Lung (tissue), 12 donors: ENCODE results near the gene ELK1. TPM values are rescaled to one million over a fixed set of nuclear protein-coding genes. Genes with fewer than 3 reads are reported as not detected.
A peak's percentile ranks its signal among the peaks of the same experiment; 100 is the strongest.

ENCODE experiments used
- ATAC-seq: fragments of 200-7000 bp; cut with Tn5 transposase; one replicate; pipeline ENCODE4 v1.9.1; 2020; ENCODE audit warnings: moderate number of reproducible peaks; ENCODE audit not compliant: insufficient read depth, low FRiP score
- DNase-seq, 3 donors: peaks; one replicate each; pipeline ENCODE4 v3.0.0-alpha.2; 2013 to 2017
- H3K27ac ChIP-seq, 2 donors: one replicate each; pipeline ENCODE4 v1.5.1; 2013; ENCODE audit warnings: mild to moderate bottlenecking in 2 of 2, moderate library complexity in 2 of 2, control low read depth in 1 of 2, inconsistent platforms in 1 of 2, low read depth in 1 of 2, low read length in 1 of 2
- H3K27me3 ChIP-seq, 3 donors: one replicate each; pipeline ENCODE4 v1.5.1; 2013; ENCODE audit warnings: low read length in 2 of 3; ENCODE audit not compliant: control insufficient read depth in 3 of 3, insufficient read depth in 3 of 3
- H3K36me3 ChIP-seq, 4 donors: one replicate each; pipeline ENCODE4 v1.5.1; 2013; ENCODE audit warnings: low read length in 4 of 4, mild to moderate bottlenecking in 1 of 4, moderate library complexity in 1 of 4; ENCODE audit not compliant: control insufficient read depth in 4 of 4, insufficient read depth in 4 of 4
- H3K4me1 ChIP-seq, 5 donors: one replicate each; pipeline ENCODE4 v1.5.1; 2013; ENCODE audit warnings: low read length in 5 of 5, mild to moderate bottlenecking in 2 of 5, moderate library complexity in 1 of 5; ENCODE audit not compliant: control insufficient read depth in 5 of 5, insufficient read depth in 5 of 5
- H3K4me3 ChIP-seq: one replicate; pipeline ENCODE4 v1.5.1; 2013; ENCODE audit warnings: mild to moderate bottlenecking, control low read depth, moderate library complexity
- H3K9ac ChIP-seq, 2 donors: one replicate each; pipeline ENCODE4 v1.5.1; 2013; ENCODE audit warnings: low read length in 2 of 2, control low read depth in 1 of 2; ENCODE audit not compliant: insufficient read depth in 1 of 2
- H3K9me3 ChIP-seq, 4 donors: one replicate each; pipeline ENCODE4 v1.5.1; 2013; ENCODE audit warnings: low read length in 3 of 4, mild to moderate bottlenecking in 1 of 4, moderate library complexity in 1 of 4; ENCODE audit not compliant: control insufficient read depth in 4 of 4, insufficient read depth in 3 of 4
- CTCF ChIP-seq: IDR thresholded peaks from 2 replicates; pipeline ENCODE4 v1.5.1; 2012; ENCODE audit warnings: mild to moderate bottlenecking; ENCODE audit errors: control extremely low read depth, extremely low read depth
- WGBS, 2 donors: extraction: QIAGEN DNeasy Blood & Tissue Kit; methylation state at CpG; one replicate each; pipeline ENCODE4 v1.1.7; 2013; 5-methylcytosine and 5-hydroxymethylcytosine counted together
- polyA plus RNA-seq, 2 donors: library from polyadenylated mRNA; stranded (reverse); fragments of 200-250 nt; gene quantifications; one replicate each; pipeline ENCODE4 v1.2.1, GENCODE V29; 2013
- total RNA-seq, 2 donors: library from RNA; depleted of rRNA in 1 of 2; stranded (reverse); fragments of >200 nt in 1 of 2; gene quantifications; one replicate each; pipeline ENCODE4 v1.2.1, GENCODE V29; 2014 to 2021
- donor health status: control.
- donor health status: control.
- donor health status: Bipolar disorder and iron deficiency.
- donor health status: healthy.
- donor health status: DM: yes; HTN: yes; CAD: no.

Gene ELK1
- total and polyA plus RNA-seq, 4 donors: 9.8 to 37.6 (median 26.2) TPM

GRCh38 chrX:47619486-47620302 is 30.7 kb downstream of the ELK1 start, which contains the start of gene SYN1:
SYN1 (minus strand) TSS chrX:47619857; CDS start chrX:47619728, 129 bp downstream.
- peak; percentile 1 for TF ChIP-seq CTCF
- 8 to 42% methylated on average over 8 to 88 of the region's 88 CpGs for WGBS, 2 donors
- Histone ChIP-seq H3K27me3 (peaks cover under 1 to 7% (median 3%) of the 10 kb centered on the region in 3 donors), H3K9ac (no peak within 1 kb of the TSS), H3K27ac (no peak within 1 kb of the TSS), H3K4me3 (no peak within 1 kb of the TSS), H3K4me1 (peaks cover 0 to 4% (median 0%) of the 10 kb centered on the region in 5 donors), H3K36me3 (no peaks in the 10 kb centered on the region), H3K9me3 (peaks cover 0 to 3% (median 0%) of the 10 kb centered on the region in 4 donors)
- DNase-seq (peak; percentile 82 to 91 (median 85)), ATAC-seq (peak; percentile 78)

- no peak for TF ChIP-seq CTCF
- H3K9ac ChIP-seq: no peak overlapping the region
- WGBS, 2 donors: 41 to 54% methylated on average over 28 to 32 of the region's 32 CpGs
- H3K4me1 ChIP-seq: peaks cover 0 to 4% (median 0%) of the 10 kb centered on the region in 5 donors
- ATAC-seq: no peak
- H3K4me3 ChIP-seq: no peak overlapping the region
- H3K27ac ChIP-seq: no peak overlapping the region
- no peak for DNase-seq
- H3K36me3 ChIP-seq: no peaks in the 10 kb centered on the region
- H3K9me3 ChIP-seq: peaks cover 0 to 6% (median 0%) of the 10 kb centered on the region in 4 donors
- H3K27me3 ChIP-seq: peaks cover 3 to 7% (median 3%) of the 10 kb centered on the region in 3 donors
These were observed 31.4 kb downstream of the ELK1 start for GRCh38 chrX:47618923-47619485.

GRCh38 chrX:47614618-47615017 is 35.7 kb downstream of the ELK1 start:
- Histone ChIP-seq H3K9me3 (peaks cover 0 to 8% (median 2%) of the 10 kb centered on the region in 4 donors), H3K36me3 (no peaks in the 10 kb centered on the region), H3K27me3 (peaks cover 0 to 4% (median 3%) of the 10 kb centered on the region in 3 donors), H3K4me1 (no peaks in the 10 kb centered on the region), H3K4me3 (no peak overlapping the region), H3K9ac (no peak overlapping the region), H3K27ac (no peak overlapping the region)
- no peak for ATAC-seq
- DNase-seq: no peak
- no peak for TF ChIP-seq CTCF
- 74 to 83% methylated on average over 5 of the region's 5 CpGs for WGBS, 2 donors
